ENCODE data around the gene SHKBP1. TPM values are rescaled to one million over a fixed set of nuclear protein-coding genes. Genes with fewer than 3 reads are reported as not detected.
"Not testable (repeated sequence)": the region's sequence is repeated elsewhere in the genome, so short reads cannot be mapped to it uniquely, and the experiment has no call there.

SHKBP1 gene
- total RNA-seq, 5 donors from 2014 or later (not counting 1 experiment from before 2014, with no cell fraction given): 117 to 153 (median 142) TPM

GRCh38 chr19:40547190-40547589, 29.5 kb upstream of the SHKBP1 start:
- peaks cover 5 to 34% of the 10 kb centered on the region in 2 experiments for H3K27me3 ChIP-seq (replicated peaks in 1 of 2; ENCODE audit: control insufficient read depth in 2 of 2, extremely low read depth in 1 of 2, insufficient read depth in 2 of 2, low read length in 1 of 2)
- DNase-seq; H3K27ac Mint-ChIP-seq; ATAC-seq (replicated peaks in 1 of 4); H3K9me3 Mint-ChIP-seq; POLR2A ChIA-PET; H3K4me1 ChIP-seq (ENCODE audit: control insufficient read depth in 1 of 2, extremely low read depth in 1 of 2, insufficient read depth in 2 of 2, low read length in 2 of 2); H3K36me3 ChIP-seq (ENCODE audit: control insufficient read depth in 2 of 2, extremely low read depth in 1 of 2, insufficient read depth in 1 of 2, low read length in 1 of 2); H3K27ac ChIP-seq (ENCODE audit: low read length); H3K4me3 Mint-ChIP-seq; H3K36me3 Mint-ChIP-seq; H3K4me3 ChIP-seq (ENCODE audit: control insufficient read depth in 1 of 2, extremely low read depth in 1 of 2, low read length in 1 of 2); H3K9me3 ChIP-seq: not testable (repeated sequence)
- no CpG with 5 or more reads among the region's 4 CpGs for WGBS (ENCODE audit: insufficient coverage)
- Mint-ChIP-seq H3K4me1 (peaks cover 10 to 11% (median 10%) of the 10 kb centered on the region in 3 donors), H3K27me3 (peaks cover 32 to 39% of the 10 kb centered on the region in 2 donors)
- CTCF ChIA-PET: interaction anchor here in 1 of 2 donors (0.6 kb wide), 2 partner anchors 55 kb away, joined by 3 to 5 read pairs; no protein-coding TSS in a partner anchor

- Histone ChIP-seq H3K36me3 (ENCODE audit: control insufficient read depth in 2 of 2, extremely low read depth in 1 of 2, insufficient read depth in 1 of 2, low read length in 1 of 2) (no peaks in the 10 kb centered on the region), H3K4me1 (ENCODE audit: control insufficient read depth in 1 of 2, extremely low read depth in 1 of 2, insufficient read depth in 2 of 2, low read length in 2 of 2) (peaks cover 2 to 5% of the 10 kb centered on the region in 2 experiments), H3K27ac (ENCODE audit: low read length) (no peak overlapping the region), H3K4me3 (ENCODE audit: control insufficient read depth in 1 of 2, extremely low read depth in 1 of 2, low read length in 1 of 2) (no peak overlapping the region), H3K27me3 (replicated peaks in 1 of 2; ENCODE audit: control insufficient read depth in 2 of 2, extremely low read depth in 1 of 2, insufficient read depth in 2 of 2, low read length in 1 of 2) (peaks cover 8 to 36% of the 10 kb centered on the region in 2 experiments), H3K9me3 (peaks cover 4% of the 10 kb centered on the region)
- H3K9me3 Mint-ChIP-seq: no peaks in the 10 kb centered on the region
- CTCF ChIA-PET: interaction anchor here in 1 of 2 donors (0.6 to 1.0 kb wide), 2 partner anchors 54 to 56 kb away, joined by 3 read pairs; no protein-coding TSS in a partner anchor
- peaks cover 10 to 11% (median 10%) of the 10 kb centered on the region in 3 donors for H3K4me1 Mint-ChIP-seq
- no peak for DNase-seq
- no peaks in the 10 kb centered on the region for H3K36me3 Mint-ChIP-seq
- no CpG with 5 or more reads among the region's 1 CpG for WGBS (ENCODE audit: insufficient coverage)
- no peak overlapping the region for H3K27ac Mint-ChIP-seq
- POLR2A ChIA-PET: no interaction called here
- H3K4me3 Mint-ChIP-seq: no peak overlapping the region
- no peak for ATAC-seq (replicated peaks in 1 of 4)
- peaks cover 37 to 44% of the 10 kb centered on the region in 2 donors for H3K27me3 Mint-ChIP-seq
Measured at GRCh38 chr19:40547836-40548235, 28.8 kb upstream of the SHKBP1 start.

- POLR2A ChIA-PET: no interaction called here
- peaks cover 44 to 54% of the 10 kb centered on the region in 2 donors for H3K27me3 Mint-ChIP-seq
- peaks cover 2 to 5% of the 10 kb centered on the region in 2 experiments for H3K4me1 ChIP-seq (ENCODE audit: control insufficient read depth in 1 of 2, extremely low read depth in 1 of 2, insufficient read depth in 2 of 2, low read length in 2 of 2)
- peak overlapping the region in 1 of 3 donors; percentile 41 for H3K4me3 Mint-ChIP-seq
- WGBS (ENCODE audit: insufficient coverage): 10% methylated on average over 30 of the region's 43 CpGs
- no peak overlapping the region for H3K27ac Mint-ChIP-seq
- DNase-seq: peak; percentile 30 to 80 (median 62)
- peak; percentile 81 to 96 (median 84) for ATAC-seq (replicated peaks in 1 of 4)
- H3K4me1 Mint-ChIP-seq: peaks cover 10 to 12% (median 11%) of the 10 kb centered on the region in 3 donors
- H3K36me3 Mint-ChIP-seq: no peaks in the 10 kb centered on the region
- H3K27ac ChIP-seq (ENCODE audit: low read length): no peak overlapping the region
- H3K4me3 ChIP-seq (ENCODE audit: control insufficient read depth in 1 of 2, extremely low read depth in 1 of 2, low read length in 1 of 2): no peak overlapping the region
- peaks cover 10 to 48% of the 10 kb centered on the region in 2 experiments for H3K27me3 ChIP-seq (replicated peaks in 1 of 2; ENCODE audit: control insufficient read depth in 2 of 2, extremely low read depth in 1 of 2, insufficient read depth in 2 of 2, low read length in 1 of 2)
- CTCF ChIA-PET: interaction anchor here (0.5 to 1.0 kb wide), 9 partner anchors 8 to 782 kb away, joined by 3 to 6 read pairs (median 4); partner anchors contain the start of gene LTBP4 (in 1 of the 2)
- no peaks in the 10 kb centered on the region for H3K36me3 ChIP-seq (ENCODE audit: control insufficient read depth in 2 of 2, extremely low read depth in 1 of 2, insufficient read depth in 1 of 2, low read length in 1 of 2)
- H3K9me3 Mint-ChIP-seq: no peaks in the 10 kb centered on the region
- H3K9me3 ChIP-seq: peaks cover 4% of the 10 kb centered on the region
Measured at GRCh38 chr19:40549007-40549708, 27.5 kb upstream of the SHKBP1 start.

- DNase-seq: no peak
- Histone ChIP-seq H3K27me3 (replicated peaks in 1 of 2; ENCODE audit: control insufficient read depth in 2 of 2, extremely low read depth in 1 of 2, insufficient read depth in 2 of 2, low read length in 1 of 2) (peaks cover 10 to 62% of the 10 kb centered on the region in 2 experiments), H3K36me3 (ENCODE audit: control insufficient read depth in 2 of 2, extremely low read depth in 1 of 2, insufficient read depth in 1 of 2, low read length in 1 of 2) (no peaks in the 10 kb centered on the region), H3K4me1 (ENCODE audit: control insufficient read depth in 1 of 2, extremely low read depth in 1 of 2, insufficient read depth in 2 of 2, low read length in 2 of 2) (peaks cover 2 to 5% of the 10 kb centered on the region in 2 experiments), H3K4me3 (ENCODE audit: control insufficient read depth in 1 of 2, extremely low read depth in 1 of 2, low read length in 1 of 2) (no peak overlapping the region), H3K9me3 (peaks cover 4% of the 10 kb centered on the region), H3K27ac (ENCODE audit: low read length) (no peak overlapping the region)
- ChIA-PET CTCF (no interaction called here), POLR2A (interaction anchor here in 1 of 2 donors (0.6 kb wide), 1 partner anchor 830 kb away, joined by 3 read pairs; no protein-coding TSS in a partner anchor)
- Mint-ChIP-seq H3K27ac (no peak overlapping the region), H3K36me3 (no peaks in the 10 kb centered on the region), H3K4me1 (peaks cover 10 to 12% (median 11%) of the 10 kb centered on the region in 3 donors), H3K9me3 (no peaks in the 10 kb centered on the region), H3K27me3 (peaks cover 57 to 66% of the 10 kb centered on the region in 2 donors), H3K4me3 (no peak overlapping the region)
- no peak for ATAC-seq (replicated peaks in 1 of 4)
- 94% methylated on average over 3 of the region's 4 CpGs for WGBS (ENCODE audit: insufficient coverage)
Measured at GRCh38 chr19:40550951-40551350, 25.7 kb upstream of the SHKBP1 start.

GRCh38 chr19:40552848-40553247, 23.8 kb upstream of the SHKBP1 start:
- Mint-ChIP-seq H3K36me3 (no peaks in the 10 kb centered on the region), H3K4me1 (peaks cover 10 to 12% (median 11%) of the 10 kb centered on the region in 3 donors), H3K27ac (no peak overlapping the region), H3K9me3 (no peaks in the 10 kb centered on the region), H3K27me3 (peaks cover 50 to 69% of the 10 kb centered on the region in 2 donors), H3K4me3 (no peak overlapping the region)
- Histone ChIP-seq H3K4me1 (ENCODE audit: control insufficient read depth in 1 of 2, extremely low read depth in 1 of 2, insufficient read depth in 2 of 2, low read length in 2 of 2) (peaks cover 2 to 5% of the 10 kb centered on the region in 2 experiments), H3K27ac (ENCODE audit: low read length) (no peak overlapping the region), H3K36me3 (ENCODE audit: control insufficient read depth in 2 of 2, extremely low read depth in 1 of 2, insufficient read depth in 1 of 2, low read length in 1 of 2) (no peaks in the 10 kb centered on the region), H3K27me3 (replicated peaks in 1 of 2; ENCODE audit: control insufficient read depth in 2 of 2, extremely low read depth in 1 of 2, insufficient read depth in 2 of 2, low read length in 1 of 2) (peaks cover 7 to 74% of the 10 kb centered on the region in 2 experiments), H3K4me3 (ENCODE audit: control insufficient read depth in 1 of 2, extremely low read depth in 1 of 2, low read length in 1 of 2) (no peak overlapping the region), H3K9me3 (no peaks in the 10 kb centered on the region)
- ATAC-seq (replicated peaks in 1 of 4) (no peak), DNase-seq (no peak)
- 94% methylated on average over 2 of the region's 3 CpGs for WGBS (ENCODE audit: insufficient coverage)
- ChIA-PET CTCF (no interaction called here), POLR2A (no interaction called here)

GRCh38 chr19:40553885-40554857, 22.5 kb upstream of the SHKBP1 start:
- Mint-ChIP-seq H3K4me3 (no peak overlapping the region), H3K4me1 (peaks cover 4 to 6% (median 6%) of the 10 kb centered on the region in 3 donors), H3K9me3 (no peaks in the 10 kb centered on the region), H3K27me3 (peaks cover 45 to 63% of the 10 kb centered on the region in 2 donors), H3K36me3 (no peaks in the 10 kb centered on the region), H3K27ac (no peak overlapping the region)
- H3K27me3 ChIP-seq (replicated peaks in 1 of 2; ENCODE audit: control insufficient read depth in 2 of 2, extremely low read depth in 1 of 2, insufficient read depth in 2 of 2, low read length in 1 of 2): peaks cover 7 to 66% of the 10 kb centered on the region in 2 experiments
- H3K4me3 ChIP-seq (ENCODE audit: control insufficient read depth in 1 of 2, extremely low read depth in 1 of 2, low read length in 1 of 2): no peak overlapping the region
- DNase-seq: no peak
- CTCF ChIA-PET: interaction anchor here (0.6 to 0.7 kb wide), 2 partner anchors 13 to 50 kb away, joined by 3 read pairs; no protein-coding TSS in a partner anchor
- 18% methylated on average over 62 of the region's 69 CpGs for WGBS (ENCODE audit: insufficient coverage)
- no peak for ATAC-seq (replicated peaks in 1 of 4)
- POLR2A ChIA-PET: no interaction called here
- H3K36me3 ChIP-seq (ENCODE audit: control insufficient read depth in 2 of 2, extremely low read depth in 1 of 2, insufficient read depth in 1 of 2, low read length in 1 of 2): no peaks in the 10 kb centered on the region
- no peaks in the 10 kb centered on the region for H3K9me3 ChIP-seq
- peaks cover 0 to under 1% of the 10 kb centered on the region in 2 experiments for H3K4me1 ChIP-seq (ENCODE audit: control insufficient read depth in 1 of 2, extremely low read depth in 1 of 2, insufficient read depth in 2 of 2, low read length in 2 of 2)
- no peak overlapping the region for H3K27ac ChIP-seq (ENCODE audit: low read length)

All from T-cell (primary cell).